ENCODE measurements around the gene GMPPA. TPM values are rescaled to one million over a fixed set of nuclear protein-coding genes. Genes with fewer than 3 reads are reported as not detected.

Gene GMPPA
- total and polyA plus RNA-seq, 9 of the 15 experiments (the other 6 are each of a cell fraction or from before 2014, with no cell fraction given) = 7.0 to 101 (median 66.7) TPM

GRCh38 chr2:219498280-219499057 is at the start of gene GMPPA (continued):
- TF ChIP-seq PRPF4 (IDR thresholded peaks at IDR 0.05; ENCODE audit: insufficient read depth, low read depth, low read length, poor library complexity, severe bottlenecking) = no peak
- TF ChIP-seq CREB1 (IDR thresholded peaks at IDR 0.05) = no peak
- no peak; the same call in 1 of the 2 replicates for TF ChIP-seq CREB1 (CRISPR knock-in tag; IDR thresholded peaks at IDR 0.05)
- TF ChIP-seq ZFP36 (IDR thresholded peaks at IDR 0.05; ENCODE audit: low read depth, low read length, partially characterized antibody) = no peak
- TF ChIP-seq ZNF639 (CRISPR knock-in tag; conservative IDR thresholded peaks at IDR 0.05 in 1 of 2, IDR thresholded peaks at IDR 0.05 in 1 of 2) = peak in 1 of 2 experiments; percentile 27; a peak in 1 of 4 replicates
- TF ChIP-seq IFI16 (CRISPR knock-in tag; IDR thresholded peaks at IDR 0.05) = no peak
- TF ChIP-seq PTTG1 (tag; IDR thresholded peaks at IDR 0.05; ENCODE audit: low read depth) = no peak
- TF ChIP-seq SLC30A9 (CRISPR knock-in tag; IDR thresholded peaks at IDR 0.05) = no peak
- TF ChIP-seq ZBTB26 (CRISPR knock-in tag; IDR thresholded peaks at IDR 0.05) = no peak
- no peak for TF ChIP-seq MTA2 (IDR thresholded peaks at IDR 0.05; ENCODE audit: low read depth)
- peak; percentile 7 for TF ChIP-seq CHD1 (IDR thresholded peaks at IDR 0.05; ENCODE audit: low read length)
- TF ChIP-seq NCOA6 (IDR thresholded peaks at IDR 0.05) = 0 out of 2 replicates have a peak, but pooled peaks have one; percentile 56
- peak; percentile 76 for TF ChIP-seq MYC (IDR thresholded peaks at IDR 0.05; ENCODE audit: low read depth, low read length)
- TF ChIP-seq MYC (CRISPR knock-in tag; IDR thresholded peaks at IDR 0.05; ENCODE audit: borderline replicate concordance, low read depth) = no peak
- no peak for TF ChIP-seq ZNF583 (CRISPR knock-in tag; IDR thresholded peaks at IDR 0.05)
- no peak for TF ChIP-seq ERF (CRISPR knock-in tag; IDR thresholded peaks at IDR 0.05)
- TF ChIP-seq ETV1 (tag; conservative IDR thresholded peaks at IDR 0.05; ENCODE audit: low read depth) = no peak
- peak; percentile 91 for TF ChIP-seq ELF1 (tag; IDR thresholded peaks at IDR 0.05)
- no peak for TF ChIP-seq POLR3G (IDR thresholded peaks at IDR 0.05; ENCODE audit: extremely low read depth, insufficient read length, insufficient replicate concordance)
- TF ChIP-seq CC2D1A (IDR thresholded peaks at IDR 0.05) = no peak
- TF ChIP-seq BRF2 (IDR thresholded peaks at IDR 0.05; ENCODE audit: borderline replicate concordance, insufficient read depth, insufficient read length) = no peak
- peak; percentile 94 for TF ChIP-seq HCFC1 (IDR thresholded peaks at IDR 0.05; ENCODE audit: low read depth, low read length)
- no peak; the same call in 1 of the 2 replicates for TF ChIP-seq HMBOX1 (IDR thresholded peaks at IDR 0.05)
- no peak for TF ChIP-seq ARNT (IDR thresholded peaks at IDR 0.05)
- TF ChIP-seq DPF2 (IDR thresholded peaks at IDR 0.05) = peak; percentile 77; the same call in 1 of the 2 replicates

All from K562 (cell line).